Measurements from ENCODE around the gene IL16. TPM values are rescaled to one million over a fixed set of nuclear protein-coding genes. Genes with fewer than 3 reads are reported as not detected.

Gene IL16
- total RNA-seq, 1 experiment from 2014 or later: 0.81 TPM

- ATAC-seq (no peak), DNase-seq (ENCODE audit: low read depth, low spot score) (no peak)
- Histone ChIP-seq H3K4me2 (ENCODE audit: low read length) (no peak overlapping the region), H4K20me1 (ENCODE audit: insufficient read depth) (no peaks in the 10 kb centered on the region), H3K9me2 (ENCODE audit: insufficient read depth) (no peaks in the 10 kb centered on the region), H3K9me3 (ENCODE audit: control insufficient read depth in 1 of 2, insufficient read depth in 1 of 2, low read depth in 1 of 2, low read length in 2 of 2) (no peaks in the 10 kb centered on the region), H3K36me3 (ENCODE audit: control insufficient read depth in 1 of 2, insufficient read depth in 2 of 2, low read length in 2 of 2) (no peaks in the 10 kb centered on the region), H2AFZ (ENCODE audit: low read depth, low read length, poor library complexity, severe bottlenecking) (no peak overlapping the region), H3K27ac (ENCODE audit: low read depth, low read length) (no peak overlapping the region), H3K27me3 (ENCODE audit: insufficient read depth, low read length) (no peaks in the 10 kb centered on the region), H3K4me1 (ENCODE audit: control insufficient read depth in 1 of 2, insufficient read depth in 2 of 2, low read length in 2 of 2) (peaks cover 7 to 13% of the 10 kb centered on the region in 2 experiments), H3K4me3 (replicated peaks in 1 of 2; ENCODE audit: low read depth in 1 of 2, low read length in 2 of 2) (no peak overlapping the region), H3K79me2 (ENCODE audit: insufficient read depth, low read length) (no peaks in the 10 kb centered on the region), H3K9ac (ENCODE audit: low read length) (no peak overlapping the region)
- intact Hi-C loops (cut with micrococcal nuclease): no loop called here
- ChIA-PET RAD21 (ENCODE audit: low non-redundant PET in 1 of 2, low total read pairs in 2 of 2, uncharacterized antibody in 2 of 2, unreplicated experiment in 2 of 2) (no interaction called here), POLR2A (interaction anchor here (1.2 kb wide), 1 partner anchor 16 kb away, joined by 4 read pairs; the partner anchor contains the start of gene STARD5), CTCF (interaction anchor here (1.3 to 1.4 kb wide), 3 partner anchors 33 to 42 kb away, joined by 3 to 4 read pairs (median 4); no protein-coding TSS in a partner anchor)
- BruUV-seq (replicated peaks): no TSS peak
- TF ChIP-seq CEBPB (IDR thresholded peaks at IDR 0.05; ENCODE audit: low read depth) (no peak), ELF1 (IDR thresholded peaks at IDR 0.05; ENCODE audit: borderline replicate concordance, low read depth) (no peak), EGR1 (IDR thresholded peaks at IDR 0.05; ENCODE audit: low read depth) (no peak), SP1 (IDR thresholded peaks at IDR 0.05; ENCODE audit: low read depth) (no peak), TCF7L2 (IDR thresholded peaks at IDR 0.05; ENCODE audit: borderline replicate concordance, extremely low read depth, insufficient read depth, insufficient read length) (no peak), EZH2phosphoT487 (IDR thresholded peaks at IDR 0.05; ENCODE audit: borderline replicate concordance) (no peak), FOSL1 (IDR thresholded peaks at IDR 0.05; ENCODE audit: low read depth) (no peak), ZBTB33 (IDR thresholded peaks at IDR 0.05; ENCODE audit: extremely low read depth, insufficient replicate concordance, low read length) (no peak), SIN3A (IDR thresholded peaks at IDR 0.05; ENCODE audit: low read depth) (no peak), JUND (IDR thresholded peaks at IDR 0.05) (no peak), YY1 (IDR thresholded peaks at IDR 0.05; ENCODE audit: extremely low read depth, insufficient replicate concordance, low read depth, low read length) (no peak), MAX (IDR thresholded peaks at IDR 0.05) (no peak), POLR2A (IDR thresholded peaks at IDR 0.05; ENCODE audit: borderline replicate concordance, extremely low read depth, insufficient read depth, insufficient read length) (no peak), RAD21 (IDR thresholded peaks at IDR 0.05; ENCODE audit: low read depth) (no peak), POLR2AphosphoS5 (IDR thresholded peaks at IDR 0.05; ENCODE audit: low read depth, low read length) (no peak), EZH2 (IDR thresholded peaks at IDR 0.05) (no peak), CBX3 (IDR thresholded peaks at IDR 0.05; ENCODE audit: low read depth) (no peak), CTCF (IDR thresholded peaks at IDR 0.05 in 2 of 3, conservative IDR thresholded peaks at IDR 0.05 in 1 of 3; ENCODE audit: borderline replicate concordance in 1 of 3, insufficient read depth in 1 of 3, low read depth in 2 of 3, low read length in 2 of 3) (no peak)
These were observed 111.6 kb downstream of the IL16 start for GRCh38 chr15:81308260-81308659.

Measured in HCT116 (cell line).